Amniotic epithelial cell (primary cell): Measurements from ENCODE around the gene MARCHF2.

Experiments used
- DNase-seq: peaks from one replicate; pipeline ENCODE4 v3.0.0-alpha.2; 2010; ENCODE audit warnings: low read depth

MARCHF2 gene

GRCh38 chr19:8478598-8478997 lies 65.5 kb downstream of the MARCHF2 start:
- no peak for DNase-seq

GRCh38 chr19:8481201-8481600 lies 68.1 kb downstream of the MARCHF2 start:
- DNase-seq: peak; percentile 36

DNA sequence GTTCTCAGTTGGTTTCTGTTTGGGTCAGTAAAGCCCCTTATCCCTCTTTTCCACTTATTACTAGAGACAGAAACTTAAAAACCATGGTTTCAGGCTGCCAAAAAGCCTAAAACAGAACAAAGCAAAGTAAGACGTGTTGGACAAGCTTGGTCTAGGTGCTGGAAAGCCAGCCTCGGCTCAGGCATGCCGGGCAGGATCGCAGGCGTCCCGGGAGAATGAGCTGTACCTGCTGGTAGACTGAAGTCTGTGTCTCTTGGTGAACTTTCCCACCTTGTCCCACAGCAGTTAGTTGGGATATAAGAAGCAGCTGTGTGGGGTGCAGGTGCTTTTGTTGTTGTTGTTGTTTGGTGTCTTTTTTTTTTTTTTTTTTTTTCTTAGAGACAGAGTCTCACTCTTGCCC lies 68.5 kb downstream of the MARCHF2 start:
- no peak for DNase-seq

- no peak for DNase-seq
Measured at GRCh38 chr19:8482696-8483095, 69.6 kb downstream of the MARCHF2 start.

- no peak for DNase-seq
Measured at GRCh38 chr19:8483165-8483564, 70.1 kb downstream of the MARCHF2 start.

DNA sequence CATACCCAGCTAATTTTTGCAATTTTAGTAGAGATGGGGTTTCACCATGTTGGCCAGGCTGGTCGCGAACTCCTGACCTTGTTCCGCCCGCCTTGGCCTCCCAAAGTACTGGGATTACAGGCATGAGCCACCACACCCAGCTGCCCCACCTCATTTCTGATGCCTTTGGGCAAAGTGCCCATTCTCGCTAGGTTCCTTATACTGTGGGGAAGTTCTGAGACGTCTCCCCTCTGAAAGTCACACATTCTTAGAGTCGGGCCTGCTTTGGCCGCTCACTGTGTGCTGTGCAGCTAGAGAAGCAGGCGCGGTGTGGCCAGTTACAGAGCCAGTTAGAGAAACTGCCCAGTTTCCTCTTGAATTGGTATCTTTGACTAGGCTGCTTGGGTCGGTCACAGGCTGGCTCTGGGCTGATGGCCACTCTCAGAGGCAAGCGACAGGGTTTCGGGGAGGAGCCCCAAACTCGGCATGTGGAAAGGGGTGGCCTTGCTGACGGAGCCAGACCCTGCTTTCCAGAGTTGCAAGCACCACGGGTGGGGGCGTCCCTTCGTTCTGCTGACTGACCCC lies 71.3 kb downstream of the MARCHF2 start:
- DNase-seq: no peak

- DNase-seq: no peak
Measured at GRCh38 chr19:8485561-8486371, 72.7 kb downstream of the MARCHF2 start.

GRCh38 chr19:8486661-8487136 lies 73.6 kb downstream of the MARCHF2 start:
- DNase-seq: no peak

GRCh38 chr19:8487137-8487851 lies 74.2 kb downstream of the MARCHF2 start:
- DNase-seq: peak; percentile 36

GRCh38 chr19:8488365-8488764 lies 75.3 kb downstream of the MARCHF2 start:
- no peak for DNase-seq
